Astrocyte of the cerebellum (primary cell): ENCODE measurements around the gene HSPB9.

Experiments
- DNase-seq: peaks from one replicate; pipeline ENCODE4 v3.0.0-alpha.2; 2011; ENCODE audit warnings: low read depth
- H3K4me3 ChIP-seq: 2 replicates; pipeline ENCODE4 v1.5.1; 2011; ENCODE audit warnings: mild to moderate bottlenecking, low read depth, low read length, moderate library complexity
- in situ Hi-C: cut with HindIII; loops from 2 replicates; pipeline ENCODE4 v1.10.0; 2017; ENCODE audit warnings: low sequenced_read_pairs
- TF ChIP-seq, protein P1 (sequence below): IDR thresholded peaks from 2 replicates; pipeline ENCODE4 v1.5.1; 2012; ENCODE audit warnings: low read length, low read depth, moderate library complexity, mild to moderate bottlenecking; ENCODE audit errors: missing control alignments

HSPB9 gene

DNA sequence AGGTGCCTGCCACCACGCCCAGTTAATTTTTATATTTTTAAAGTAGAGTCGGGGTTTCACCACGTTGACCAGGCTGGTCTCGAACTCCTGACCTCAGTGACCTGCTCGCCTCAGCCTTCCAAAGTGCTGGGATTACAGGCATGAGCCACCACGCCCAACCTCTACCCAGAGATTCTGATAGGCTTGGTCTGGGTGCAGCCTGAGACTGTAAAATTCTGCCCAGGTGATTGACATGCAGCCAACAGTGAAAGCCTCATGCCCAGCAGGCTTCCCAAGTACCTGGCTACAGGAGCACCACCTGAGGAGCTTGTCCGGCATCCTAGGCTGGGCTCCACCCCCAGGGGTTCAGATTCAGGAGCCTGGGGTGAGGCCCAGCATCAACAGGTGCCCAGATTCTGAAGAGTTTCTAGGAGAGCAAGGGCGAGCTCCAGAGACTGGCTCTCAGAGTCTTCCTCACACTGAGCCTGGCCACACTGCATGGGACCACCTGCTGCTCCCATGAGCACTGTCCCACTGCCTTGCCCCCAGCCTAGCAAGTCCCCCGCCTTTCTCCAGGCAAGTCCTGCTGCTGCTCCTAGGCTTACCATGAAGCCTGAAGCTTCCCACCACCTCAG is 41.0 kb upstream of the HSPB9 start:
- no peak for DNase-seq
- in situ Hi-C loops, result loop anchor here (5.0 kb wide), 1 partner anchor 54 kb away; no protein-coding TSS in a partner anchor
- TF ChIP-seq, protein P1, sequence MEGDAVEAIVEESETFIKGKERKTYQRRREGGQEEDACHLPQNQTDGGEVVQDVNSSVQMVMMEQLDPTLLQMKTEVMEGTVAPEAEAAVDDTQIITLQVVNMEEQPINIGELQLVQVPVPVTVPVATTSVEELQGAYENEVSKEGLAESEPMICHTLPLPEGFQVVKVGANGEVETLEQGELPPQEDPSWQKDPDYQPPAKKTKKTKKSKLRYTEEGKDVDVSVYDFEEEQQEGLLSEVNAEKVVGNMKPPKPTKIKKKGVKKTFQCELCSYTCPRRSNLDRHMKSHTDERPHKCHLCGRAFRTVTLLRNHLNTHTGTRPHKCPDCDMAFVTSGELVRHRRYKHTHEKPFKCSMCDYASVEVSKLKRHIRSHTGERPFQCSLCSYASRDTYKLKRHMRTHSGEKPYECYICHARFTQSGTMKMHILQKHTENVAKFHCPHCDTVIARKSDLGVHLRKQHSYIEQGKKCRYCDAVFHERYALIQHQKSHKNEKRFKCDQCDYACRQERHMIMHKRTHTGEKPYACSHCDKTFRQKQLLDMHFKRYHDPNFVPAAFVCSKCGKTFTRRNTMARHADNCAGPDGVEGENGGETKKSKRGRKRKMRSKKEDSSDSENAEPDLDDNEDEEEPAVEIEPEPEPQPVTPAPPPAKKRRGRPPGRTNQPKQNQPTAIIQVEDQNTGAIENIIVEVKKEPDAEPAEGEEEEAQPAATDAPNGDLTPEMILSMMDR, result no peak
- H3K4me3 ChIP-seq, result no peak overlapping the region

DNA sequence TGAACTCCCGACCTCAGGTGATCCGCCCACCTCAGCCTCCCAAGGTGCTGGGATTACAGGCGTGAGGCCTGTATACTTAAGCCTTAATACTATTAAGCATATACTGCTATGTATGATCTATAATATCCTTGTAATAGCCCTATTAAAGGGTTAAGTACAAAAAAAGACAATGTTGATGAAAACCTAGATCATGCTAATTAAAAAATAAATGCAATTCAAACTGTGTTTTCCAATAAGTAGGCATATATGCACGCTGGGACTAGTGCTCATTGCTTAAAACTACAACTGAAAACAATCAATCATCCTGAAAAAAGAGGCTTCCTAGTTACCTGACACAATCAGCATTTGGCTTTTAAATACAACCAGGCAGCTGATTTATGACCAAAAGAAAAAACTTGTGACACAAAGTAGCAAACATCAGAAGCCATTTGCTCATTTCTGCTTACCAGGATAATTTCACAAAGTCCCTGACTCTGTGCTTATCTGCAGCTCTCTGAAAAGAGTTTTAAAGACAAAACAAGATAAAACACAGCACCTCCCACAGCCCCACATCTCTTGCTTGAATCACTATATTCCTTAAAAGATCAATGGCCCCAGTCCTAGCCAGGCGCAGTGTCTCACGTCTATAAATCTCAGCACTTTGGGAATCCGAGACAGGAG is 35.4 kb upstream of the HSPB9 start:
- H3K4me3 ChIP-seq, result no peak overlapping the region
- TF ChIP-seq, protein P1, result no peak
- no peak for DNase-seq
- in situ Hi-C loops, result no loop called here

DNA sequence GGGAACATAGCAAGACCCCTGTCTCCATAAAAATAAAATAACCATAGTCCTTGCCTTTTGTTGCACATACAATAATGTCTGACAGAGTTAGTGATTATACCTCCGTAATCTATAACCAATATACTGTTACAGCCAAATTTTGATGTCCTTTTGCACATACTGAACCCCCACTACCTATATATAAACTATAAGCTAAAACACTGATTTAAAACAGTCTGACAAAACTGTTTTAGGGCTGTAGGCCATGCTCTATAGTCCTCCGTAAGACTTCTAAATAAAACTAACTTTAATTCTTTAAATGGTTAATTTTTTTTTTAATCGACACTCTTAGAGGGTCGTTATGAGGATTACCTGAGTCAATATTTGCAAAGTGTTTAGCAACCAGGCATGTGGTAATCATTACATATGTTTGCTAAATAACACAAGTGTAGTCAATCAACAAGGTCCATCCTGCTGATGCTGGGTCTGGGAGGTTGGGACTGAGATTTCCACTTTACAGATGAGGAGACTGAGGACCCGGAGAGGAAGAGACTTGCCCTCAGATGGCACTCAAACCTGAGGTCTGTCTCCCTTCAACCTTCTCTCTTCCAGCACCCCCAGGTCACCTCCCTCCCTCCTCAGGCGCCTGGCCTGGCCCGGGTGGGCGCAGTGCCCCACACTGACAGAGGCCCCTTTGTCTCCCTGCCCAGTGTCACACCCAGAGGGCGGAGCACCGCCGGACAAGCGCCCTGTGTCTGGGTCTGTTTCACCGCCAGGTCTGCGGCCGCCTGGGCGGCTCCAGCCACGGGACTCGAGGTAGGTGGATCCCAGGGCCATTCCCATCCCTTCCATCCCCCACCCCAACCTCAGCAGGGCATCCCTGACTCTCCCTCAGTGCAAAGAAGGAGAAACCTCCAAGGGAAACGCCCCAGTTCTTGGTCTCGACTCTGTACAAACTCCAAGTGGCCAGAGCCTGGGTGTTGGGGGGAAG is 34.6 kb upstream of the HSPB9 start:
- in situ Hi-C loops, result no loop called here
- TF ChIP-seq, protein P1, result no peak
- no peak overlapping the region for H3K4me3 ChIP-seq
- no peak for DNase-seq

DNA sequence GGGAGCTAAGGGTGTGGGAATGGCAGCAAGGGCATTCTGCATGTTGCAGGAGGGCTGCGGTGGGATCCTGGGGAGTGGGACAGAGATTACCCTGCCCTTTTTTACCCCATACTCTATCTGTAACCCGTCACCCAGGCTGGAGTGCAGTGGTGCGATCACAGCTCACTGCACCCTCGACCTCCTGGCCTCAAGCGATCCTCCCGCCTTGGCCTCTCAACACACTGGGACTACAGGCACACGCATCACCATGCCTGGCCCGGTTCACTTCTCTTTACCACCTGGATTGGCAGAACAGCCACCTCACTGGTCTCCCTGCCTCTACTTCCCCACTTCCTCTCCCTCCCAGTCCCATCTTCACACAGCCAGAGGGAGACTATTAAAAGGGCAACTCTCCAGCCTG is 33.9 kb upstream of the HSPB9 start:
- no peak for DNase-seq
- H3K4me3 ChIP-seq, result no peak overlapping the region
- TF ChIP-seq, protein P1, result no peak
- in situ Hi-C loops, result no loop called here

DNA sequence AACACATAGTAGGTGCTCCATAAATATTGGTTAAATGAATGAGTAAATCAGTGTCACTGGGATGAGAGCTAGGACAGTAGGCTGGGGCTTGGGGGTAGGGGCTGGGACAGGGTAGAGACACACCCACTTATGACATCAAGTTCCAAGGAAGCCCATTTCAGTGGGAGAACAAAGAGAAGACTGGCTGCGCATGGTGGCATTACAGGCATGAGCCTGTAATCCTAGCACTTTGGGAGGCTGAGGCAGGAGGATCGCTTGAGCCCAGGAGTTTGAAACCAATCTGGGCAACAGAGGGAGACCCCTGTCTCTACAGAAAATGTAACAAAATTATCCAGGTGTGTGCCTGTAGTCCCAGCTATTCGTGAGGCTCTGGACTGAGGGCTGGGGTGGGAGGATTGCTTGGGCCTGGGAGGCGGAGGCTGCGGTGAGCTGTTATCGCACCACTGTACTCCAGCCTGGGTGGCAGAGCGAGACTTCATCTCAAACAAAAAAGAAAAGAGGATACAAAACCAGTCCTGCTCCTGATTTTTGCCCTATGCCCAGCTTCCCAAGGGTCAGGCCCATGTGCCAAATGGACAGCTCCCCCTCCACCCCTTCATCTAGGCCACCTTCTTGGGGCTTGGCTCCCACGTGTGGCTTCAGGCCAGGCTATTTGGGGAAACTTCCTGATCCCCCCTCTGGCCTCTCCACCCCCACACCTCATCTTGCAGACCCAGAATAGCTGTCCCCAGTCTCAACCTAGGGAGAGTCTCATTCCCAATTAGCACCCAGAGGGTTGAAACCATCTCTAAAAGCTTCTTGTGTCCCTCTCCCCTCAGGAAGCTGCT is 31.4 kb upstream of the HSPB9 start:
- TF ChIP-seq, protein P1, result no peak
- DNase-seq, result no peak
- in situ Hi-C loops, result no loop called here
- no peak overlapping the region for H3K4me3 ChIP-seq

DNA sequence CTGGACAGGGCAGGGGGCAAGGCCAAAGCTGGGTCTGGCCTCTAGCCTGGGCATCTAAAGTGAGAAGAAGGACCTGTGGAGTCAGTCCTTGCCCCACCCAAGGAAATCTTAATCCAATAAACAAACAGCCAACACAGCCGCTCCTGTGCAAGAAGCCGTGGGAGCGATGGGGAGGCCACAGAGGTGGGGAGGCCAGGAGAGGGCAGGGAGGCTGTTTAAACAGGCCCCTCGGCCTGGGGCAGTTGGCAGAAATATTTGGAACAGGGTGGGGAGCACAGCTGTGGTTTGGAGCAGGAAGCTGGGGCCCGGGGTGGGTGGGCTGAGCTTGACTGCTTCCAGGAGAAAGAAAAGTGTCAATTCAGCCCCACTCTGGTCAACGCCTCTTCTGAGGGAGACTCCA is 29.7 kb upstream of the HSPB9 start:
- no peak overlapping the region for H3K4me3 ChIP-seq
- in situ Hi-C loops, result no loop called here
- TF ChIP-seq, protein P1, result no peak
- no peak for DNase-seq
